ENCODE results near the gene PRPS1. TPM values are rescaled to one million over a fixed set of nuclear protein-coding genes. Genes with fewer than 3 reads are reported as not detected.
"Not testable (repeated sequence)": the region's sequence is repeated elsewhere in the genome, so short reads cannot be mapped to it uniquely, and the experiment has no call there.

The PRPS1 gene
- polyA plus RNA-seq, 10 donors = 23.5 to 33.4 (median 26.8) TPM

- DNase-seq = no peak
Measured at GRCh38 chrX:107673431-107673830, 45.1 kb downstream of the PRPS1 start.

GRCh38 chrX:107673933-107674479, 45.7 kb downstream of the PRPS1 start:
- DNase-seq = peak in 2 of 3 donors; percentile 24 to 59

- DNase-seq = peak in 2 of 3 donors; percentile 64 to 83
Measured at GRCh38 chrX:107674480-107675364, 46.4 kb downstream of the PRPS1 start.

GRCh38 chrX:107675365-107675654, 47.0 kb downstream of the PRPS1 start:
- DNase-seq = no peak

- DNase-seq = peak in 1 of 3 donors; percentile 48
Measured at GRCh38 chrX:107675823-107676555, 47.7 kb downstream of the PRPS1 start.

- DNase-seq = peak; percentile 77 to 89 (median 77)
Measured at GRCh38 chrX:107676559-107677378, 48.5 kb downstream of the PRPS1 start.

GRCh38 chrX:107677501-107677901, 49.2 kb downstream of the PRPS1 start:
- no peak for DNase-seq

- DNase-seq = no peak
Measured at GRCh38 chrX:107677909-107678308, 49.6 kb downstream of the PRPS1 start.

GRCh38 chrX:107678957-107679740, 50.8 kb downstream of the PRPS1 start:
- peak in 1 of 3 donors; percentile 46 for DNase-seq

- DNase-seq = no peak
Measured at GRCh38 chrX:107682256-107682655, 53.9 kb downstream of the PRPS1 start.

- DNase-seq = peak in 1 of 3 donors; percentile 43
Measured at GRCh38 chrX:107683124-107683895, 55.0 kb downstream of the PRPS1 start.

GRCh38 chrX:107683931-107684330, 55.6 kb downstream of the PRPS1 start:
- DNase-seq = no peak

- DNase-seq = peak in 1 of 3 donors; percentile 50
Measured at GRCh38 chrX:107684956-107685385, 56.7 kb downstream of the PRPS1 start.

- DNase-seq = not testable (repeated sequence)
Measured at GRCh38 chrX:107685586-107685985, 57.3 kb downstream of the PRPS1 start.

- no peak for DNase-seq
Measured at GRCh38 chrX:107686026-107686425, 57.7 kb downstream of the PRPS1 start.

GRCh38 chrX:107686792-107687191, 58.5 kb downstream of the PRPS1 start:
- no peak for DNase-seq

GRCh38 chrX:107687445-107687844, 59.1 kb downstream of the PRPS1 start:
- DNase-seq = no peak

GRCh38 chrX:107691024-107691448, 62.7 kb downstream of the PRPS1 start:
- no peak for DNase-seq

GRCh38 chrX:107699616-107700015, 71.3 kb downstream of the PRPS1 start:
- no peak for DNase-seq

GRCh38 chrX:107700317-107700774, 72.0 kb downstream of the PRPS1 start:
- no peak for DNase-seq

All from muscle of back (tissue), 11 donors.